Testis (tissue), 3 donors: ENCODE measurements around the gene DBP. TPM values are rescaled to one million over a fixed set of nuclear protein-coding genes. Genes with fewer than 3 reads are reported as not detected.
"Not testable (repeated sequence)": the region's sequence is repeated elsewhere in the genome, so short reads cannot be mapped to it uniquely, and the experiment has no call there.

Experiments
- DNase-seq: peaks from one replicate; pipeline ENCODE4 v3.0.0-alpha.2; 2019
- H3K27ac ChIP-seq, 2 donors: fragments of 200-600 bp; sonication (generic); one replicate each; pipeline ENCODE4 v1.5.1; 2019
- H3K27me3 ChIP-seq: fragments of 200-600 bp; sonication (generic); one replicate; pipeline ENCODE4 v1.5.1; 2019
- H3K36me3 ChIP-seq: fragments of 200-600 bp; sonication (generic); one replicate; pipeline ENCODE4 v1.5.1; 2017; ENCODE audit warnings: low read depth; ENCODE audit errors: missing control alignments
- H3K4me1 ChIP-seq: fragments of 200-600 bp; sonication (generic); one replicate; pipeline ENCODE4 v1.5.1; 2019
- H3K4me3 ChIP-seq, 2 donors: fragments of 200-600 bp; sonication (generic); one replicate each; pipeline ENCODE4 v1.5.1; 2017 to 2019
- H3K9me3 ChIP-seq: fragments of 200-600 bp; sonication (generic); one replicate; pipeline ENCODE4 v1.5.1; 2017
- CTCF ChIP-seq, 3 experiments: fragments of 450-650 bp in 2 of 3; fragments of 200-600 bp in 1 of 3; sonication (generic) in 1 of 3; IDR thresholded peaks; one replicate each; pipeline ENCODE4 v1.5.1; 2016 to 2019; ENCODE audit warnings: antibody characterized with exemption in 3 of 3, mild to moderate bottlenecking in 2 of 3, moderate library complexity in 1 of 3
- POLR2A ChIP-seq: fragments of 450-650 bp; IDR thresholded peaks from one replicate; pipeline ENCODE4 v1.6.1; 2017; ENCODE audit warnings: antibody characterized with exemption, mild to moderate bottlenecking, moderate library complexity
- WGBS, 2 donors: methylation state at CpG; one replicate each; pipeline ENCODE4 v1.1.5; 2018; 5-methylcytosine and 5-hydroxymethylcytosine counted together
- intact Hi-C: fragments of 100-400 bp; cut with DNase I; formaldehyde crosslinking; loops from one replicate; pipeline ENCODE4 v1.15.1; 2023; ENCODE audit warnings: low total_unique reads
- polyA plus RNA-seq: library from polyadenylated mRNA; stranded (reverse); fragments of 350-450 nt; fragmentation: Illumina TruSeq; extraction: RNeasy Lipid Tissue Mini Kit (QIAGEN cat#74804); gene quantifications from one replicate; pipeline ENCODE4 v1.2.3, GENCODE V29; 2014; ENCODE audit warnings: low read depth, low replicate concordance; ENCODE audit not compliant: insufficient read depth
- total RNA-seq, 2 donors: library from RNA; depleted of rRNA; stranded (reverse); fragments of >200 nt; gene quantifications; one replicate each; pipeline ENCODE4 v1.2.3, GENCODE V29; 2016

Gene DBP
- total and polyA plus RNA-seq, 3 donors from 2014 or later: 30.4 to 51.0 (median 48.9) TPM

DNA sequence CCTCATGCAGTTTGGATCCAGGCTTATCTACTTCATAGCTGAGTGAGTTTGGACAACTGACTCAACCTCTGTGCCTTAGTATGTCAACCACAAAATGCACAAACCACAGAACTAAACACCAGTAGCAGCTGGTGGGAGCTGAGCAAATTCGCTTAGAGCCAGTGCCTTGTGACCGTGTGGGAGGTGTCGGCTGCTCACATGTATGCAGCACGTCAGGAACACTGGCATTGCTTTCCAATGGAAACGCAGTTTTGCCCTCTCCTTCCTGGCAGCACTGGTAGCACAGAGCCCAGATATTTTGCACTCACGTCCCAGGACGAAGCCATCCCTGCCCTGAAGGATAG, 43.9 kb upstream of the DBP start:
- TF ChIP-seq CTCF (IDR thresholded peaks at IDR 0.05): no peak
- TF ChIP-seq POLR2A: no peak
- DNase-seq: peak; percentile 78
- Histone ChIP-seq H3K9me3 (no peaks in the 10 kb centered on the region), H3K27me3 (no peaks in the 10 kb centered on the region), H3K4me1 (no peaks in the 10 kb centered on the region), H3K36me3 (no peaks in the 10 kb centered on the region), H3K27ac (no peak overlapping the region), H3K4me3 (no peak overlapping the region)
- 55 to 78% methylated on average over 7 of the region's 7 CpGs for WGBS, 2 donors
- intact Hi-C loops: no loop called here

- intact Hi-C loops: no loop called here
- no peak for DNase-seq
- Histone ChIP-seq H3K36me3 (no peaks in the 10 kb centered on the region), H3K4me1 (peaks cover 2% of the 10 kb centered on the region), H3K4me3 (no peak overlapping the region), H3K9me3 (no peaks in the 10 kb centered on the region), H3K27ac (no peak overlapping the region), H3K27me3 (no peaks in the 10 kb centered on the region)
- 85 to 87% methylated on average over 26 to 45 of the region's 45 CpGs for WGBS, 2 donors
- TF ChIP-seq CTCF (IDR thresholded peaks at IDR 0.05) (no peak), POLR2A (no peak)
Measured at GRCh38 chr19:48680436-48681126, 43.4 kb upstream of the DBP start.

- H3K36me3 ChIP-seq, H3K27me3 ChIP-seq, DNase-seq, H3K4me3 ChIP-seq, H3K9me3 ChIP-seq, intact Hi-C loops, H3K4me1 ChIP-seq, H3K27ac ChIP-seq: not testable (repeated sequence)
- WGBS, 2 donors: 94 to 96% methylated on average over 14 to 19 of the region's 19 CpGs
Measured at GRCh38 chr19:48680006-48680405, 42.8 kb upstream of the DBP start.

DNA sequence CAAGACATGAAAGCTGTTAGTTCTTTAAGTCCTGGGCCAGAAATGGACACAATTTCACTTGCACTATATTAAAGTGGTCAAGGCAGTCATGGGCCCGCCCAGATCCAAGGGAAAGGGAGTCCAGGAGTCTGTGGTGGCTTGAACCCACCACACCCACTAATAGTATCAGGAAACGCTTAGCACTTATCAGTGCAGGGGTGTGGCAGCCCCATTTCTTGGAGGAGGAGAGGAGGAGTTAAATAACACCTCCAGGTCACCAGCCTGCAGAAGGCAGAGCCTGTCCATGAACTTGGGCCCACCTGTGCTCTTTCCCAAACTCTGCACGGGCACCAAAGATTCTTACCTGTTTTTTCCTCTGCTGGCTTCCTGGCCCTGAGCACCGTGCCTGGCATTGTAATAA, 41.0 kb upstream of the DBP start:
- Histone ChIP-seq H3K27me3 (no peaks in the 10 kb centered on the region), H3K36me3 (no peaks in the 10 kb centered on the region), H3K4me1 (peaks cover 11% of the 10 kb centered on the region), H3K27ac (no peak overlapping the region), H3K9me3 (no peaks in the 10 kb centered on the region), H3K4me3 (no peak overlapping the region)
- intact Hi-C loops: no loop called here
- WGBS, 2 donors: 72 to 74% methylated on average over 4 of the region's 4 CpGs
- TF ChIP-seq CTCF (IDR thresholded peaks at IDR 0.05): no peak
- no peak for TF ChIP-seq POLR2A
- DNase-seq: no peak

- no peaks in the 10 kb centered on the region for H3K36me3 ChIP-seq
Measured at GRCh38 chr19:48676887-48677286, 39.7 kb upstream of the DBP start.

More at GRCh38 chr19:48676887-48677286, 39.7 kb upstream of the DBP start:
- intact Hi-C loops: no loop called here
- TF ChIP-seq CTCF (IDR thresholded peaks at IDR 0.05): no peak
- no peak for TF ChIP-seq POLR2A
- peaks cover 11% of the 10 kb centered on the region for H3K4me1 ChIP-seq
- H3K4me3 ChIP-seq: no peak overlapping the region
- H3K27me3 ChIP-seq: no peaks in the 10 kb centered on the region
- 89 to 91% methylated on average over 13 of the region's 13 CpGs for whole genome bisulfite sequencing, 2 donors
- no peak for DNase-seq
- no peaks in the 10 kb centered on the region for H3K9me3 ChIP-seq
- H3K27ac ChIP-seq: no peak overlapping the region
